Skeletal muscle tissue (tissue), 4 donors: ENCODE measurements around the gene CALM3. TPM values are rescaled to one million over a fixed set of nuclear protein-coding genes. Genes with fewer than 3 reads are reported as not detected.
"Not testable (repeated sequence)": the region's sequence is repeated elsewhere in the genome, so short reads cannot be mapped to it uniquely, and the experiment has no call there.

Source experiments
- H3K27ac ChIP-seq: one replicate; pipeline ENCODE4 v1.7.0; 2013; ENCODE audit warnings: mild to moderate bottlenecking, low read depth, low read length, inconsistent platforms
- H3K27me3 ChIP-seq, 3 donors: one replicate each; pipeline ENCODE4 v1.7.0; 2013; ENCODE audit warnings: low read length in 3 of 3; ENCODE audit not compliant: control insufficient read depth in 3 of 3, insufficient read depth in 3 of 3
- H3K36me3 ChIP-seq, 3 donors: one replicate each; pipeline ENCODE4 v1.7.0; 2013; ENCODE audit warnings: low read length in 3 of 3; ENCODE audit not compliant: control insufficient read depth in 3 of 3, insufficient read depth in 3 of 3
- H3K4me1 ChIP-seq, 3 donors: one replicate each; pipeline ENCODE4 v1.7.0; 2013; ENCODE audit warnings: low read length in 3 of 3, mild to moderate bottlenecking in 3 of 3; ENCODE audit not compliant: control insufficient read depth in 3 of 3, insufficient read depth in 3 of 3
- H3K4me3 ChIP-seq, 3 donors: one replicate each; pipeline ENCODE4 v1.7.0; 2013; ENCODE audit warnings: low read length in 3 of 3
- H3K9ac ChIP-seq, 3 donors: one replicate each; pipeline ENCODE4 v1.7.0; 2013; ENCODE audit warnings: low read length in 3 of 3, mild to moderate bottlenecking in 3 of 3, moderate library complexity in 2 of 3, low read depth in 1 of 3
- H3K9me3 ChIP-seq, 3 donors: one replicate each; pipeline ENCODE4 v1.7.0; 2013; ENCODE audit warnings: low read length in 3 of 3; ENCODE audit not compliant: control insufficient read depth in 3 of 3
- total RNA-seq: library from RNA; depleted of rRNA; stranded (reverse); fragments of >200 nt; gene quantifications from one replicate; pipeline ENCODE4 v1.2.3, GENCODE V29; 2014
- donor health status: Osteomylitis.

Gene CALM3
- total RNA-seq, 1 donor from 2014 or later: 55.3 TPM

DNA sequence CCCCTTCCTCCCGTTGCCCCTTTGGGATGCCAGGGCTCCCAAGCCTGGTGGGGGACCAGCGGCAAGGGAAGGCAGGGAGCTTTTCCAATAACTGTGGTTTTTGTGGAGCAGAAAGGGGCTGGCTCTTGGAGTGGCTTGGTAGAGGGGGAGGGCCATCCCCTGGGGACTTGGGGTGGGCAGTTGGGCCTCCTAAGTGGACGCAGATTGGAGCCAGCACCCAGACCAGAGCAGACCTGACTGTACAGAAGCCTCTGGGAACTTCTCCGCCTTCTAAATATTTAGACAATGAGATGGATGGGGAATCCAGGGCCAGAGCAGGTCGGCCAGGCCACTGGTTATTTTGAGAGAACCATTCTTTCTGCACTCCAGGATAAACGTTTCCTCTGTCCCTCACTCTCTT is 19.6 kb downstream of the CALM3 start:
- Histone ChIP-seq H3K36me3 (no peaks in the 10 kb centered on the region), H3K9ac (peak overlapping the region in 2 of 3 donors; percentile 50 to 66), H3K27ac (peak overlapping the region; percentile 40), H3K4me1 (peaks cover 35 to 58% (median 47%) of the 10 kb centered on the region in 3 donors), H3K4me3 (no peak overlapping the region), H3K27me3 (peaks cover 0 to 3% (median 0%) of the 10 kb centered on the region in 3 donors), H3K9me3 (no peaks in the 10 kb centered on the region)

DNA sequence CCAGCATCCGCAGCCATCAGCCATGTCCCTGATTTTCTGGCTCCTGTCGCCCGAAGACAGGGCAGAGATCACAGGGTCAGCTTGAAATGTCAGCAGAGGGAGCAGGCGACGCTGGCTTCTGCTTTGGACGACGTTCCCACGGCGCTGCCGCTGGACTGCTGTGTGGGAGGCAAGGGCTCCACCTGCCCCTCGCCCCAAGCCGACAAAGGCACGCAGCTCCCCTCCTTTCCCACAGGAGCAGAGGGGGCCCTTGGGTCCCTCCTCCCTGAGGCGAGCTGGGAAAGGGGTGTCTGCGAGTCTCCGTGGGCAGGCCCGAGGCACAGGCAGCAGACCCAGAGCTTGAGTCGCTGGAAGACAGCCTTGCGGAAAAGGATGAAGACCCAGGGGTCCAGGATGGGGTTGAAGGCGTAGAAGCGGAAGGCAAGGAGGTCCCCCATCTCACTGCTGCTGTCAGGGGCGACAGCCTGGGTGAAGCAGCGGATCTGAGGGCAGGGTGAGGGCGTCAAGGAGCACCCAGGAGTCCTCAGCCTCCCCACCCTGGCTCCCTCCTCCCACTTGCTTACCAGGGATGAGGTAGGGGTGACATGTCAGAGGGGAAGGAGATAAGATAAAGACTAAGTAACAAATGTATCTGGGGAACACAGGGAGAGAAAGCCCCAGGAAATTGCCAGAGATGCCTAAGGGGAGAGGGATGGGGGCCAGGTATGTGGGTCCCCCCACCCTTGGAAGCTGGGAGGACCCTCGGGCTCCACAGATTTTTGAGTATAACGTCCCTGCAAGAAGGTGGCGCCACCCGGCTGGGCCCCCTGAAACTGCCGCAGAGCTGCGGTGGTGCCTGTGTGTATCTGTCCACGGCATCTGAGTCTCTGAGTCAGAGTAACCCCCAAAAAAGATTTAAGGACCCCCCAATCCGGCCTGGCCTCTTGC is 20.3 kb downstream of the CALM3 start:
- H3K4me3 ChIP-seq: peak overlapping the region in 2 of 3 donors; percentile 32 to 35
- peak overlapping the region; percentile 40 for H3K27ac ChIP-seq

DNA sequence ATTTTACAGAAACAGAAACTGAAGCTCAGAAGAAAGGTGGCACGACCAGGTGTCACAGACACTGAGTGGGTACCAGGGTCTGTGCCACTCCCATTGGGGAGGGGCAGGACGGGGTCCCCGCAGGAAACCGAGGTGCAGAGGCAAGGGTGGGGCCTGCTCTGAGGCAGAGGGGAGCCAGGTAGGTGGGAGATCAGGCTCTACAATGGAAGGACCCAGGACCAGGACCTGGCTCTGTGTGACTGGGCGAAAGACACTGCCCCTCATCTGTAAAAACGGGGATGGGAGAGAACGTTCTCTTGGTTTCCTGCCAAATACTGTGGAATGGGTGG is 21.0 kb downstream of the CALM3 start:
- Histone ChIP-seq H3K4me1 (peaks cover 30 to 61% (median 50%) of the 10 kb centered on the region in 3 donors), H3K9ac (peak overlapping the region in 1 of 3 donors; percentile 66), H3K9me3 (no peaks in the 10 kb centered on the region), H3K27me3 (peaks cover 0 to 3% (median 0%) of the 10 kb centered on the region in 3 donors), H3K36me3 (no peaks in the 10 kb centered on the region), H3K4me3 (peak overlapping the region in 1 of 3 donors; percentile 32), H3K27ac (no peak overlapping the region)

More for the DNA sequence above, 20.3 kb downstream of the CALM3 start:
- H3K9me3 ChIP-seq: no peaks in the 10 kb centered on the region
- peaks cover 35 to 65% (median 54%) of the 10 kb centered on the region in 3 donors for H3K4me1 ChIP-seq
- H3K36me3 ChIP-seq: no peaks in the 10 kb centered on the region
- H3K27me3 ChIP-seq: peaks cover 0 to 3% (median 0%) of the 10 kb centered on the region in 3 donors
- H3K9ac ChIP-seq: peak overlapping the region; percentile 43 to 66 (median 50)

DNA sequence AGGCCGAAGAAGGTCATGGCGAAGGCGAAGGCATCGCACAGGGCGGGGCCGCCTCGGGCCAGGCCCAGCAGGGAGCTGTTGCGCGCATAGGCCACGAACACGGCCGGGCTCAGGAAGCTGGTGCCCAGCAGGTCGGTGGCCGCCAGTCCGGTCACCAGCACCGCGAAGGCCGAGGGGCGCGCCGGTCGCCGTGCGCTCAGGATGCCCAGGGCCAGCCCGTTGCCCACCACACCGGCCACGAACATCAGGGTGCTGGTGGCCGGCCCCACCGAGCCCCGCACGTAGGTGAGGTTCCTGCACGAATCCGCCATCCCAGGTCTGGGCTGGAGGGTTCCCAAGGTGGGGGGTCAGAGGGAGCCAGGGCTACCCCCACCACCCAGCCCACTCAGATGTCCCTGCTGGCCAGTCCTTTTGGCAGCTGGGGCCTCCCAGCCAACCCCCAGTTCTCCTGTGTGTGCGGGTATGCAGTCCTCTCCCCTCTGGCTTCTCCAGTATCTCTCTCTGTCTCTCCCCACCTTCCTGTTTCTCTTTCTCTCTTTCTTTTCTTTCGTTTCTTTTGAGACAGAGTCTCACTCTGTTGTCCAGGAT is 22.9 kb downstream of the CALM3 start:
- Histone ChIP-seq H3K9ac (peak overlapping the region in 1 of 3 donors; percentile 40), H3K27ac (peak overlapping the region; percentile 79), H3K36me3 (no peaks in the 10 kb centered on the region), H3K4me1 (peaks cover 20 to 49% (median 44%) of the 10 kb centered on the region in 3 donors), H3K27me3 (peaks cover 0 to 3% (median 0%) of the 10 kb centered on the region in 3 donors), H3K9me3 (no peaks in the 10 kb centered on the region), H3K4me3 (peak overlapping the region in 2 of 3 donors; percentile 22 to 32)

DNA sequence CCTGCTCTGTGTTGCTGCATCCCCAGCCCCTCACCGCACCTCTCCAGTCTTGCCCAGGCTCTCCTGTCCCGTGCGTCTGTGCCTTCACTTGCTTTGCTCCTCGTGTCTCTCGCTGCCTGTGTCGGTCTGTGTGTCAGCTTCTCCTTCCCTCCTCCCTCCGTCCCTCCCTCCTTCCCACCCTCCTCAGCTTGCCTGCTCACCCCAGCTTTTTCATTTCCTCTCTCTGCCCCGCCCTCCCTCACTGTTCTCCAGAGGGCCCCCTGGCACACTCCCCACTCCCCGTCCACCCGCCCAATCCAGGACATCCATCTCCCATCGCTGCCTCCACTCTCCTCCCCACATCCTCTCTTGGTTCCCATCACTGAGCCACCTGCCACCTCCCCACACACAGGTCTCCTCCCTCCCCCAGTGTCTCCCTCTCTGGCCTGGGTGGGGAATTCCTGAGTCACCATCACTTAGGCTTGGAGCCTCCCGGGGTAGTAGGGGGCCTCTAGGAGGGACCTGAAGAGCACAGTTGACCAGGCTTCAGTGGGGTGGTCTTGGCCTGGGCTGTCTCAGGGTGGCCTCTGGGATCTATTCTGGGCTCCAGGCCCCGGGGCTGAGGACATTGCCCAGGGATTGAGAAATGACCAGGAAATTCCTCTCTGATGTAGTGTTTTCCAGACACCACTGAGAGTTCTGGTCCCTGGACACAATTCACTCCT is 24.0 kb downstream of the CALM3 start, which contains the start of gene PTGIR:
TSS of gene PTGIR (minus strand) at position 132 of the 704 bp plus-strand sequence. CDS start 864 bp downstream, outside the sequence.
- H3K27ac ChIP-seq: peak within 1 kb of the TSS; percentile 79
- peak within 1 kb of the TSS; percentile 45 to 60 (median 54) for H3K4me3 ChIP-seq
- no peaks in the 10 kb centered on the region for H3K9me3 ChIP-seq
- peaks cover 15 to 43% (median 37%) of the 10 kb centered on the region in 3 donors for H3K4me1 ChIP-seq
- peaks cover 0 to 3% (median 0%) of the 10 kb centered on the region in 3 donors for H3K27me3 ChIP-seq
- no peaks in the 10 kb centered on the region for H3K36me3 ChIP-seq
- H3K9ac ChIP-seq: peak within 1 kb of the TSS in 2 of 3 donors; percentile 23 to 40

DNA sequence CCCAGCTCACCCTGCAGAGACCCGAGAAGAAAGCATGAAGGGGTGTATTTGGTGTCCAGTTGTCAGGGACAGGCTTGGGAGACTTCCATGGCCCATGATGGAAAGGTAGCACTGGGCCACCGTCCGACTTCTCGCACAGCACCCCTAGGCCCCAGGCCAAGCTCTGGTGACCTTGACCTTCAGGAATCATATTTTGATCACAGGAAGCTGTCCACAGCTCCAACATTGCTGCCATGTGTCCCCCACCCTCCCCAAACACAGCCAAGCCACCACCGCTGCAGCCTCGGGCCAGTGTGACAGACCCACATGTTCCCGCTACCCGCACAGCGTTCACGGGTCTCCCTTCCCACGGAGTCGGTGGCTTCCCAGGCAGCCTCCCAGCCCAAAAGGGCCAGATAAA is 24.6 kb downstream of the CALM3 start:
- Histone ChIP-seq H3K36me3 (no peaks in the 10 kb centered on the region), H3K4me1 (peaks cover 14 to 40% (median 31%) of the 10 kb centered on the region in 3 donors), H3K27me3 (peaks cover 0 to 3% (median 0%) of the 10 kb centered on the region in 3 donors), H3K4me3 (no peak overlapping the region), H3K9me3 (no peaks in the 10 kb centered on the region), H3K9ac (peak overlapping the region in 2 of 3 donors; percentile 6 to 25), H3K27ac (peak overlapping the region; percentile 79)

DNA sequence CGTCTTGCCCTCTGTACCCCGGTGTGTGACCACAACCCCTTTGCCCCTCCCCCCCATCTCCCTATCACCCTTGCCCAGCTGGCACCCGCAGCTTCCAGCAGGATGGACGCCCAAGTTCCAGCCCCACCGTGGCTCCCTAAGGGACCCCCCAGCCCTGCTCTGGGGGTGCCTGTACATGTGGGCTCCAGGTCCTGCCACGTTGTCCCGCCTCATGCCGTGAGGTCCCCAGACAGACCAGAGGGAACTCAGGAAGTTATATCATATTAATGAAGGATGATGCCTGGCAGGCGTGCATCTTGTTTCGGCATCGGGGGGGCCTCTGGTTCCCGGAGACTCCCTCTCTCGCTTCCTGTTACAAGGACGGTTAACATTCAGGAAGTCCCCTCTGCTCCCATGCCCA is 25.3 kb downstream of the CALM3 start:
- no peak overlapping the region for H3K4me3 ChIP-seq
- H3K27me3 ChIP-seq: peaks cover 2 to 6% (median 4%) of the 10 kb centered on the region in 3 donors
- H3K9ac ChIP-seq: peak overlapping the region in 1 of 3 donors; percentile 6
- peaks cover 8 to 33% (median 25%) of the 10 kb centered on the region in 3 donors for H3K4me1 ChIP-seq
- H3K27ac ChIP-seq: peak overlapping the region; percentile 79
- H3K9me3 ChIP-seq: no peaks in the 10 kb centered on the region
- H3K36me3 ChIP-seq: no peaks in the 10 kb centered on the region

DNA sequence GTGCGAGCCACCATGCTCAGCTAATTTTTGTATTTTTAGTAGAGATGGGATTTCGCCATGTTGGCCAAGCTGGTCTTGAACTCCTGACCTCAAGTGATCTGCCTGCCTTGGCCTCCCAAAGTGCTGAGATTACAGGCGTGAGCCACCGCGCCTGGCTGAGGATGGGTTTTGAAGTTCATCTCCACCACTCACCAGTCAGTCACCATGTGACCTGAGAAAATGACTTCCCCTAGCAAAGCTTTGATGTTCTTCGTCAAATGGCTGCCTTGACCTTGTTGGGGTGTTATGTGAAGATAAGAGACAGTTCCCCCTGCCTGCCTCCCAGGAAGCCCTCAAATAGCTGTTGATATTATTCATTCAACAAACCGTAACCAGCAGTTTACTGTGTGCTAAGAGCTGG is 27.8 kb downstream of the CALM3 start:
- Histone ChIP-seq H3K27me3 (peaks cover 15 to 25% (median 20%) of the 10 kb centered on the region in 3 donors), H3K4me1 (peaks cover 15 to 34% (median 23%) of the 10 kb centered on the region in 3 donors)
- H3K9ac ChIP-seq, H3K4me3 ChIP-seq, H3K36me3 ChIP-seq, H3K27ac ChIP-seq, H3K9me3 ChIP-seq: not testable (repeated sequence)

DNA sequence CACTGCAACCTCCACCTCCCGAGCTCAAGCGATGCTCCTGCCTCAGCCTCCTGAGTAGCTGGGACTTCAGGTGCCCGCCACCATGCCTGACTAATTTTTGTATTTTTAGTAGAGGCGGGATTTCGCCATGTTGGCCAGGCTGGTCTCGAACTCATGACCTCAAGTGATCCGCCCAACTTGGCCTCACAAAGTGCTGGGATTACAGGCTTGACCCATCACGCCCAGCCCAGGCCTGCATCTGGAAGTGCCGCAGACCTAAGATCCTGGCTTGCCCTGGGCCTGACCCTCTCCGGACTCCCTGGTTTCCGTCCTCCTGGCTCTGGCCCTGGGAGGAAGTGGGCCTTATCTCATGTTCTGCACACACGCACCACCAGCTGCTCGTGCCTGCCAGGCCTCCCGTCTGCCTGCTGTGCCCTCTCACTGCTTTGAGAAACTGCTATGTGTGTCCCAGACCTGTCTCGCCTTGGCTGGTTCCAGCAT is 28.5 kb downstream of the CALM3 start:
- H3K27ac ChIP-seq: no peak overlapping the region
- H3K36me3 ChIP-seq: no peaks in the 10 kb centered on the region
- H3K9me3 ChIP-seq: no peaks in the 10 kb centered on the region
- H3K27me3 ChIP-seq: peaks cover 17 to 29% (median 22%) of the 10 kb centered on the region in 3 donors
- H3K9ac ChIP-seq: no peak overlapping the region
- peaks cover 15 to 31% (median 24%) of the 10 kb centered on the region in 3 donors for H3K4me1 ChIP-seq
- no peak overlapping the region for H3K4me3 ChIP-seq
